ENCODE measurements around the gene USP15. TPM values are rescaled to one million over a fixed set of nuclear protein-coding genes. Genes with fewer than 3 reads are reported as not detected.

The USP15 gene
- total and polyA plus RNA-seq, 3 experiments from 2014 or later = 59.5 to 99.0 (median 90.9) TPM

DNA sequence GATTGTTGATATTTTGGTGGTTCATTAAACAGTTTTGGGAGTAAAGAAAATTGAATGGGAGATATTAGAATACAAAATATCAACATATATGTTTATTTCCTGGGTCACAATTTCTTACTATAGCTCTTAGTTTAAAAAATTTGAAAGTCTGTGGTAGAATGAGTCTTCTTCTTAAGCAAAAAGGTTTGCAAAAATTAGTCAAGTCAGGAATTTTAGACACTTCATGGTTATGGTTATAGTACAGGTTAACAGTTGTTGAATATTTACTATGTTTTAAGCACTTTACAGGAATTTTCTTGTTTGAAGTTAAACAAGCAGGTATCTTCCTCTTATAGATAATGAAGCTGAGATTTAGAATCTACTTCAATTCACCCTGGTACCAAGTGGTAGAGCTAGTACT is 56.8 kb downstream of the USP15 start:
- Histone ChIP-seq H3K27me3 (ENCODE audit: insufficient read depth, low read length, poor library complexity, severe bottlenecking) (no peaks in the 10 kb centered on the region), H3K36me3 (ENCODE audit: insufficient read depth, low read length) (peaks cover 12% of the 10 kb centered on the region), H3K9me3 (ENCODE audit: low read length) (no peaks in the 10 kb centered on the region), H3K4me3 (ENCODE audit: low read length) (no peak overlapping the region), H3K4me1 (ENCODE audit: insufficient read depth, low read length) (peaks cover 5% of the 10 kb centered on the region), H3K27ac (ENCODE audit: low read depth, low read length) (no peak overlapping the region)
- Mint-ChIP-seq H3K4me1 (peaks cover 35 to 57% (median 49%) of the 10 kb centered on the region in 3 donors), H3K4me3 (no peak overlapping the region), H3K9me3 (no peaks in the 10 kb centered on the region), H3K27ac (peak overlapping the region in 5 of 8 donors; percentile 6 to 32 (median 22)), H3K36me3 (peaks cover 18 to 45% (median 23%) of the 10 kb centered on the region in 3 donors), H3K27me3 (no peaks in the 10 kb centered on the region)
- CTCF ChIA-PET = interaction anchor here (1.2 kb wide), 1 partner anchor 32 kb away, joined by 3 read pairs; no protein-coding TSS in a partner anchor
- POLR2A ChIA-PET = no interaction called here
- no peak for DNase-seq

DNA sequence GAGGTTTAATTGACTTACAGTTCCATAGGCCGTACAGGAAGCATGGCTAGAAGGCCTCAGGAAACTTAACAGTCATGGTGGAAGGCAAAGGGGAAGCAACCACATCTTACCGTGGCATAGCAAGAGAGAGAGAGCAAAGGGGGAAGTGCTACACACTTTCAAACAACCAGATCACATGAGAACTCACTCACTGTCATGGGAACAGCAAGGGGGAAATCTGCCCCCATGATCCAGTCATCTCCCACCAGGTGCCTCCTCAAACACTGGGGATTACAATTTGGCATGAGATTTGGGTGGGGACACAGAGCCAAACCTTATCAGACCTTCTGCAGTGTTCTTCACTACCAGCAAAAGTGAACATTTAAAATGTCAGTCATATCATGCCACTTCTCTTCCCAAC is 58.9 kb downstream of the USP15 start:
- POLR2A ChIA-PET = no interaction called here
- H3K27ac Mint-ChIP-seq = peak overlapping the region in 3 of 8 donors; percentile 4 to 40 (median 28)
- peaks cover 21% of the 10 kb centered on the region for H3K36me3 ChIP-seq (ENCODE audit: insufficient read depth, low read length)

DNA sequence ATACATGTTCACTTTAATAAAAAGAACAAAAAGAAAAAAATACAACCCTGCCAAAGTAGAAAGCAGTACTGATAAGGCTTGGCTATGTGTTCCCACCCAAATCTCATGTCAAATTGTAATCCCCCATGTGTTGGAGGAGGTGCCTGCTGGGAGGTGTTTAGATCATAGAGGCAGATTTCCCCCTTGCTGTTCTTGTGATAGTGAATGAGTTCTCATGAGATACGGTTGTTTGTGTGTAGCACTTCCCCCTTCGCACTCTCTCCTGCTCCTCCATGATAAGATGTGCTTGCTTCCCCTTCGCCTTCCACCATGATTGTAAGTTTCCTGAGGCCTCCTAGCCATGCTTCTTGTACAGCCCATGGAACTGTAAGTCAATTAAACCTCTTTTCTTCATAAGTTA is 59.9 kb downstream of the USP15 start:
- no peaks in the 10 kb centered on the region for H3K9me3 Mint-ChIP-seq
- peaks cover 27 to 61% (median 30%) of the 10 kb centered on the region in 3 donors for H3K36me3 Mint-ChIP-seq
- H3K27ac Mint-ChIP-seq = peak overlapping the region in 1 of 8 donors; percentile 22
- DNase-seq = no peak
- Histone ChIP-seq H3K27me3 (ENCODE audit: insufficient read depth, low read length, poor library complexity, severe bottlenecking) (no peaks in the 10 kb centered on the region), H3K27ac (ENCODE audit: low read depth, low read length) (no peak overlapping the region), H3K36me3 (ENCODE audit: insufficient read depth, low read length) (peaks cover 22% of the 10 kb centered on the region), H3K9me3 (ENCODE audit: low read length) (no peaks in the 10 kb centered on the region), H3K4me1 (ENCODE audit: insufficient read depth, low read length) (peaks cover 5% of the 10 kb centered on the region), H3K4me3 (ENCODE audit: low read length) (no peak overlapping the region)
- H3K4me1 Mint-ChIP-seq = peaks cover 37 to 53% (median 49%) of the 10 kb centered on the region in 3 donors
- H3K27me3 Mint-ChIP-seq = no peaks in the 10 kb centered on the region
- CTCF ChIA-PET = no interaction called here
- POLR2A ChIA-PET = no interaction called here
- no peak overlapping the region for H3K4me3 Mint-ChIP-seq

More for the DNA sequence above, 58.9 kb downstream of the USP15 start:
- Histone ChIP-seq H3K27me3 (ENCODE audit: insufficient read depth, low read length, poor library complexity, severe bottlenecking) (no peaks in the 10 kb centered on the region), H3K4me3 (ENCODE audit: low read length) (no peak overlapping the region), H3K4me1 (ENCODE audit: insufficient read depth, low read length) (peaks cover 5% of the 10 kb centered on the region), H3K9me3 (ENCODE audit: low read length) (no peaks in the 10 kb centered on the region), H3K27ac (ENCODE audit: low read depth, low read length) (no peak overlapping the region)
- Mint-ChIP-seq H3K36me3 (peaks cover 27 to 61% (median 32%) of the 10 kb centered on the region in 3 donors), H3K4me1 (peaks cover 39 to 57% (median 52%) of the 10 kb centered on the region in 3 donors), H3K9me3 (no peaks in the 10 kb centered on the region), H3K4me3 (peak overlapping the region in 2 of 7 donors; percentile 13 to 15), H3K27me3 (no peaks in the 10 kb centered on the region)
- CTCF ChIA-PET = no interaction called here
- DNase-seq = no peak

DNA sequence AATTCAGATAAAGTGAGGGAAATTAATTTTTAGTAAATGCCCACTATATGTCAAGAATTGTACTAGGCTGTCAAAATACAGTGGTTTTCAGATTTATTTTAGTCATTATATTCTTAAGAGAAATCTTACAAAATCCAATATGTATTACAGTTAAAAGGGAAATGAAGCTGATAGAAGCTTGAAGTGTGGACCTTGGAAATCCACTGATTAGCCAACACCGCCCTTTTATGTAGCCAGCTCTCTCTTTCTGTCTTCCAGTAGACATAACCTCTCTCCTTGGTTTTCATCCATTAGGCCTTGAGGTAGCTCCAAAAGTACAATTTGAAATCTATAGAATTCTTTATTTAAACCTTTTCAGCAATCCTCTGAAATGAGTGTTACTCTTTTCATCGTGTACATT is 63.2 kb downstream of the USP15 start:
- Mint-ChIP-seq H3K9me3 (no peaks in the 10 kb centered on the region), H3K27ac (peak overlapping the region in 2 of 8 donors; percentile 23 to 47), H3K4me1 (peaks cover 32 to 47% (median 42%) of the 10 kb centered on the region in 3 donors), H3K4me3 (no peak overlapping the region), H3K36me3 (peaks cover 22 to 58% (median 30%) of the 10 kb centered on the region in 3 donors), H3K27me3 (no peaks in the 10 kb centered on the region)
- Histone ChIP-seq H3K4me3 (ENCODE audit: low read length) (no peak overlapping the region), H3K36me3 (ENCODE audit: insufficient read depth, low read length) (peaks cover 26% of the 10 kb centered on the region), H3K27me3 (ENCODE audit: insufficient read depth, low read length, poor library complexity, severe bottlenecking) (no peaks in the 10 kb centered on the region), H3K27ac (ENCODE audit: low read depth, low read length) (no peak overlapping the region), H3K4me1 (ENCODE audit: insufficient read depth, low read length) (no peaks in the 10 kb centered on the region), H3K9me3 (ENCODE audit: low read length) (no peaks in the 10 kb centered on the region)
- ChIA-PET CTCF (no interaction called here), POLR2A (no interaction called here)
- no peak for DNase-seq

DNA sequence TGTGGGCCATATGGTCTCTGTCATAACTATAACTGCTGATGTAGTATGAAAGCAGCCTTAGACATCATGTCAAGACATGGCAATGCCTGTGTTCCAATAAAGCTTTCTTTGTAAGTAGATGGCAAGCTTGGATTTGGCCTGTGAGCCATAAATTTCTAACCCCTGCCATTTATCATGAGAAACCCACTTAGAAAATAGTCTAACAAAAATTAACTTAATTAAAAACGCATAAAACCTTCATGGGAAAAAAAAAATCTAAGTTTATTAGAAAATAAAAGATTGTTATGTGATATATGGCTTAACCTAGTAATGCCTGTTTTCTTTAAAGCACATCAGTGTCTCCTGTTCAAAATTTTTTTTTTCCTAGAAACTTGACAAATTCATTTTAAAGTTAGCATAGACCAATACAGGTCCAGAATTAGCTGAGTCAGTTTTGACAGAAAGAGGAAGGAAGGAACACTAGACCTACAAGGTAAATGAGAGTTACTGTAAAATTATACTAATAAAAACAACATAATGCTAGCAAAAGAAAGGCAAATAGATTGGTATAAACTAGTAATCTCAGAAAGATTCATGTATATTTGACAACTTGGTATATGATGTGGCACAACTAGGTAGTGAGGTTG is 68.2 kb downstream of the USP15 start:
- POLR2A ChIA-PET = no interaction called here
- H3K9me3 ChIP-seq (ENCODE audit: low read length) = no peaks in the 10 kb centered on the region
- DNase-seq = no peak
- peaks cover 10% of the 10 kb centered on the region for H3K36me3 ChIP-seq (ENCODE audit: insufficient read depth, low read length)
- no peak overlapping the region for H3K27ac ChIP-seq (ENCODE audit: low read depth, low read length)
- H3K4me1 ChIP-seq (ENCODE audit: insufficient read depth, low read length) = no peaks in the 10 kb centered on the region
- Mint-ChIP-seq H3K4me1 (peaks cover 22 to 45% (median 34%) of the 10 kb centered on the region in 3 donors), H3K36me3 (peaks cover 0 to 44% (median 11%) of the 10 kb centered on the region in 3 donors), H3K27ac (peak overlapping the region in 2 of 8 donors; percentile 26 to 43), H3K27me3 (no peaks in the 10 kb centered on the region), H3K4me3 (no peak overlapping the region), H3K9me3 (no peaks in the 10 kb centered on the region)
- H3K27me3 ChIP-seq (ENCODE audit: insufficient read depth, low read length, poor library complexity, severe bottlenecking) = no peaks in the 10 kb centered on the region
- H3K4me3 ChIP-seq (ENCODE audit: low read length) = no peak overlapping the region
- CTCF ChIA-PET = no interaction called here

DNA sequence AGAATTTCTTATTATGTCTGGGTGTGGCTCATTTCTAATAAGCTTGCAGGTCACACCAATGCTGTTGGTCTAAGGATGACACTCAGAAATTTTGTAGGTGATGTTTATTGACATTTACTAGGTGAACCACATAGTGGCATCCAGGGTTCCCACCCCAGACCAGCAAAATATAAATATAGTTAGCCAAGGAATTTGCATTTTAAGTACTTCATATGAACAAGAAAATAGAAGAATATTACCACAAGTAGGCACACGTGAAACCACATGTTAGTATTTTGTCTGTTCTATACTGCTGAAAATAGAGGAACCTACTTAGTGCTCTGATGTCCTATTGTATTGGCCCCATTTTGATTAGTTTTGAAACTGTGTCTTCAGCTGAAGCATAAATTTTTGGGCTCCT is 71.1 kb downstream of the USP15 start:
- no peaks in the 10 kb centered on the region for H3K9me3 Mint-ChIP-seq
- POLR2A ChIA-PET = no interaction called here

DNA sequence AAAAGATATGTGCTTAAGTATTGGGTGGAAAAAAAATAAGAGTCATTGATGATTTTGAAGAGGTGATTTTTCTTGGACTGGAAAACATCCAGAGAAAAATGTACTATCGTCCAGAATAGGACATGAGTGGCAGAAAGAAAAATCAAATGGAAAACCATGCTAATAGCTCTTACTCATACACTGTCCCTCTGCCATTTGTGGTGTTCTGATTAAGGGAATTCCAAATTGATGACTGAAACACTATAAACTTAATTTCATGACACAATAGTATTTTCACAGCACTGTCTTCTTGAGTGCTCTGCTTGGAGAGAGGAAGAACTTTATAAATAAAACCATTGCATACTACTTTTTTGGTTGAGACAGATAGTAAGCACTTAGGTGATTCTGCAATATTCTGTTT is 72.4 kb downstream of the USP15 start:
- H3K4me1 ChIP-seq (ENCODE audit: insufficient read depth, low read length) = no peaks in the 10 kb centered on the region
- peaks cover 0 to 5% (median 2%) of the 10 kb centered on the region in 5 donors for H3K9me3 Mint-ChIP-seq
- POLR2A ChIA-PET = no interaction called here
- H3K27me3 Mint-ChIP-seq = no peaks in the 10 kb centered on the region
- peaks cover 9 to 54% (median 14%) of the 10 kb centered on the region in 3 donors for H3K36me3 Mint-ChIP-seq
- H3K36me3 ChIP-seq (ENCODE audit: insufficient read depth, low read length) = no peaks in the 10 kb centered on the region
- peak overlapping the region in 3 of 8 donors; percentile 41 to 56 (median 52) for H3K27ac Mint-ChIP-seq
- CTCF ChIA-PET = no interaction called here
- DNase-seq = no peak
- H3K27me3 ChIP-seq (ENCODE audit: insufficient read depth, low read length, poor library complexity, severe bottlenecking) = no peaks in the 10 kb centered on the region
- H3K4me1 Mint-ChIP-seq = peaks cover 34 to 64% (median 59%) of the 10 kb centered on the region in 3 donors
- no peak overlapping the region for H3K4me3 ChIP-seq (ENCODE audit: low read length)
- H3K27ac ChIP-seq (ENCODE audit: low read depth, low read length) = no peak overlapping the region
- H3K9me3 ChIP-seq (ENCODE audit: low read length) = no peaks in the 10 kb centered on the region
- H3K4me3 Mint-ChIP-seq = no peak overlapping the region

More for the DNA sequence above, 71.1 kb downstream of the USP15 start:
- H3K27ac ChIP-seq (ENCODE audit: low read depth, low read length) = no peak overlapping the region
- H3K36me3 ChIP-seq (ENCODE audit: insufficient read depth, low read length) = no peaks in the 10 kb centered on the region
- no peaks in the 10 kb centered on the region for H3K9me3 ChIP-seq (ENCODE audit: low read length)
- H3K4me3 Mint-ChIP-seq = no peak overlapping the region
- H3K4me1 Mint-ChIP-seq = peaks cover 34 to 61% (median 52%) of the 10 kb centered on the region in 3 donors
- no peaks in the 10 kb centered on the region for H3K4me1 ChIP-seq (ENCODE audit: insufficient read depth, low read length)
- peaks cover 0 to 48% (median 11%) of the 10 kb centered on the region in 3 donors for H3K36me3 Mint-ChIP-seq
- no peak for DNase-seq
- no peak overlapping the region for H3K4me3 ChIP-seq (ENCODE audit: low read length)
- no peaks in the 10 kb centered on the region for H3K27me3 Mint-ChIP-seq
- CTCF ChIA-PET = no interaction called here
- no peaks in the 10 kb centered on the region for H3K27me3 ChIP-seq (ENCODE audit: insufficient read depth, low read length, poor library complexity, severe bottlenecking)
- H3K27ac Mint-ChIP-seq = no peak overlapping the region

DNA sequence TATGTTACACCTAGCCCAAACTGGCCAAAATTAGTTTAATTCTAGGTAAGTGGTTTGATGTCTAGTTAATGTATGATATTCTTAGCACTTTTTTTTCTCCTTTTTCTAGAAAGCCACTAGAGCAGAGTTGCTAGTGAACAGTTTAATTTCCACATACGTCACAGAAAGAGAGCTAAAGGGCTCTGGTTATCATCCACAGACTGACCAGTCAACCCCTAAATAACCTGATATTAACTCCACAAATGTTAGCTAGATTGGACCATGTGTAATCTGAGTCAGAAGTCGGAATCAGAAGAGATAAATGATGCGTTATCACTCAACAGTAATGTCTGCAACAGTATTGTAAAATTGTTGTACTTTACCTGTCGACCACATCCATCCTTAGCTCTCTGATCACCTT is 74.9 kb downstream of the USP15 start:
- no peaks in the 10 kb centered on the region for H3K9me3 ChIP-seq (ENCODE audit: low read length)
- Mint-ChIP-seq H3K27ac (peak overlapping the region in 1 of 8 donors; percentile 15), H3K4me1 (peaks cover 46 to 73% (median 63%) of the 10 kb centered on the region in 3 donors), H3K4me3 (no peak overlapping the region), H3K36me3 (peaks cover 16 to 66% (median 25%) of the 10 kb centered on the region in 3 donors), H3K9me3 (peaks cover 0 to 13% (median 5%) of the 10 kb centered on the region in 5 donors), H3K27me3 (no peaks in the 10 kb centered on the region)
- no peak overlapping the region for H3K27ac ChIP-seq (ENCODE audit: low read depth, low read length)
- ChIA-PET CTCF (no interaction called here), POLR2A (no interaction called here)
- no peak for DNase-seq
- H3K27me3 ChIP-seq (ENCODE audit: insufficient read depth, low read length, poor library complexity, severe bottlenecking) = no peaks in the 10 kb centered on the region
- H3K4me1 ChIP-seq (ENCODE audit: insufficient read depth, low read length) = no peaks in the 10 kb centered on the region
- no peak overlapping the region for H3K4me3 ChIP-seq (ENCODE audit: low read length)
- H3K36me3 ChIP-seq (ENCODE audit: insufficient read depth, low read length) = no peaks in the 10 kb centered on the region

All from CD8-positive, alpha-beta memory T cell (primary cell).